Smooth muscle cell of the brain vasculature (primary cell): ENCODE measurements around the gene ARHGAP15.

ENCODE experiments used
- DNase-seq: peaks from one replicate; pipeline ENCODE4 v3.0.0-alpha.2; 2012; ENCODE audit warnings: low read depth, low spot score

Gene ARHGAP15

GRCh38 chr2:143169105-143169504 lies 39.9 kb downstream of the ARHGAP15 start:
- no peak for DNase-seq

- DNase-seq: no peak
Measured at GRCh38 chr2:143171817-143172216, 42.6 kb downstream of the ARHGAP15 start.

- DNase-seq: no peak
Measured at GRCh38 chr2:143175438-143175837, 46.2 kb downstream of the ARHGAP15 start.

GRCh38 chr2:143176606-143177005 lies 47.4 kb downstream of the ARHGAP15 start:
- no peak for DNase-seq

- no peak for DNase-seq
Measured at GRCh38 chr2:143177096-143177786, 48.0 kb downstream of the ARHGAP15 start.

- DNase-seq: no peak
Measured at GRCh38 chr2:143181494-143181893, 52.3 kb downstream of the ARHGAP15 start.

GRCh38 chr2:143182649-143183048 lies 53.4 kb downstream of the ARHGAP15 start:
- DNase-seq: no peak

- DNase-seq: no peak
Measured at GRCh38 chr2:143183804-143184463, 54.7 kb downstream of the ARHGAP15 start.

- no peak for DNase-seq
Measured at GRCh38 chr2:143186876-143187275, 57.7 kb downstream of the ARHGAP15 start.

- no peak for DNase-seq
Measured at GRCh38 chr2:143190431-143190830, 61.2 kb downstream of the ARHGAP15 start.

- DNase-seq: no peak
Measured at GRCh38 chr2:143192106-143192505, 62.9 kb downstream of the ARHGAP15 start.

- DNase-seq: no peak
Measured at GRCh38 chr2:143192716-143193115, 63.5 kb downstream of the ARHGAP15 start.

- no peak for DNase-seq
Measured at GRCh38 chr2:143193121-143193520, 63.9 kb downstream of the ARHGAP15 start.

GRCh38 chr2:143195511-143195910 lies 66.3 kb downstream of the ARHGAP15 start:
- no peak for DNase-seq

- DNase-seq: no peak
Measured at GRCh38 chr2:143204062-143204461, 74.8 kb downstream of the ARHGAP15 start.

GRCh38 chr2:143205106-143205764 lies 76.0 kb downstream of the ARHGAP15 start:
- DNase-seq: no peak

- no peak for DNase-seq
Measured at GRCh38 chr2:143209570-143210445, 80.6 kb downstream of the ARHGAP15 start.

GRCh38 chr2:143210446-143210819 lies 81.2 kb downstream of the ARHGAP15 start:
- no peak for DNase-seq

- no peak for DNase-seq
Measured at GRCh38 chr2:143217512-143218115, 88.4 kb downstream of the ARHGAP15 start.

- DNase-seq: no peak
Measured at GRCh38 chr2:143218621-143219020, 89.4 kb downstream of the ARHGAP15 start.

GRCh38 chr2:143219266-143219665 lies 90.0 kb downstream of the ARHGAP15 start:
- DNase-seq: no peak
